ENCODE data around the gene RNF181.

DNA sequence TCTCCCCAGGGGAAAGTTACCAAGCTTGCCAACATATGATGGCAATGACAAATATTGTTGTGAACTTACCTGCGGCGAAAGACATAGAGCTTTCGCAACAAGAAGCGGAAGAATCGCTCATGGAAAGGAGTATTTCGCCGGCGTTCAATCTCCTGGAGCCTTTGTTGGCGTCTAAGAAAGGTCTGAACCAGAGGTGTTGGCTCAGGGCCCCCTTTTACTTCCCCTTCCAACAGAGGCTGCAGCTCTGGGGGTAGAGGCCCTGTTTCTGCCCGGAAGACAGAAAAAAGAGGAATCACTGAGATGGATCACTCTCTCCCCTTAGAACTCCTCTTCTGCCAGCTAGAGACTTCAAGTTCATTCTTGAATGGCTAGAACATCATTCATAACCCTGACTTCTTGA, 45.1 kb upstream of the RNF181 start:
- TF ChIP-seq CTCF (conservative IDR thresholded peaks at IDR 0.05) (no peak), EZH2 (IDR thresholded peaks at IDR 0.05; ENCODE audit: low read depth) (no peak)
